Kidney (tissue), 14 donors: ENCODE results near the gene GPN2. TPM values are rescaled to one million over a fixed set of nuclear protein-coding genes. Genes with fewer than 3 reads are reported as not detected.

Experiments
- DNase-seq, 5 donors: peaks; one replicate each; pipeline ENCODE4 v3.0.0-alpha.2; 2013 to 2020
- FAIRE-seq: peaks from 2 replicates; lab custom pipeline; 2012; peaks lifted over from hg19 to GRCh38; lab: Jason Lieb, UNC
- H3K27ac ChIP-seq, 2 donors: one replicate each; pipeline ENCODE4 v1.7.0; 2013; ENCODE audit warnings: low read depth in 2 of 2, low read length in 2 of 2, inconsistent platforms in 1 of 2
- H3K27me3 ChIP-seq: one replicate; pipeline ENCODE4 v1.7.1; 2013; ENCODE audit warnings: low read length, inconsistent platforms; ENCODE audit not compliant: control insufficient read depth, insufficient read depth
- H3K36me3 ChIP-seq, 3 donors: one replicate each; pipeline versions ENCODE4 v1.7.0 to v1.7.1; 2013; ENCODE audit warnings: low read length in 3 of 3, control low read depth in 1 of 3, inconsistent platforms in 1 of 3; ENCODE audit not compliant: insufficient read depth in 3 of 3, control insufficient read depth in 2 of 3
- H3K4me1 ChIP-seq, 3 donors: one replicate each; pipeline versions ENCODE4 v1.7.0 to v1.7.1; 2013; ENCODE audit warnings: low read length in 3 of 3, inconsistent platforms in 1 of 3, low read depth in 1 of 3; ENCODE audit not compliant: control insufficient read depth in 2 of 3, insufficient read depth in 2 of 3
- H3K4me3 ChIP-seq, 3 donors: one replicate each; pipeline versions ENCODE4 v1.7.0 to v1.8.1; 2013; ENCODE audit warnings: low read length in 3 of 3, control low read depth in 1 of 3, inconsistent platforms in 1 of 3
- H3K9ac ChIP-seq, 3 donors: one replicate each; pipeline versions ENCODE4 v1.7.0 to v1.7.1; 2013; ENCODE audit warnings: low read length in 3 of 3, control low read depth in 1 of 3, inconsistent platforms in 1 of 3
- H3K9me3 ChIP-seq, 3 donors: one replicate each; pipeline versions ENCODE4 v1.7.0 to v1.7.1; 2013; ENCODE audit warnings: low read length in 3 of 3, control low read depth in 1 of 3, inconsistent platforms in 1 of 3; ENCODE audit not compliant: control insufficient read depth in 2 of 3, insufficient read depth in 1 of 3
- intact Hi-C: fragments of 100-400 bp; cut with DNase I; formaldehyde crosslinking; loops from one replicate; pipeline ENCODE4 v1.11.1; 2022
- polyA plus RNA-seq: library from polyadenylated mRNA; stranded (reverse); fragments of 350-450 nt; fragmentation: Illumina TruSeq; extraction: RNeasy Lipid Tissue Mini Kit (QIAGEN cat#74804); gene quantifications from one replicate; pipeline ENCODE4 v1.2.3, GENCODE V29; 2014; ENCODE audit warnings: low read depth, low replicate concordance; ENCODE audit not compliant: insufficient read depth
- total RNA-seq: library from RNA; stranded (reverse); fragmentation: NEBNext Ultra II Directional; extraction: Animal tissue kit (Norgen Biotek cat#: 25700); gene quantifications from one replicate; pipeline ENCODE4 v1.2.1, GENCODE V29; 2021
- TF ChIP-seq, protein P1 (sequence below): IDR thresholded peaks from 3 replicates; pipeline ENCODE4 v1.5.1; 2012; ENCODE audit warnings: mild to moderate bottlenecking, moderate library complexity, borderline replicate concordance; ENCODE audit not compliant: insufficient read depth; ENCODE audit errors: extremely low read depth
- donor health status: control.
- donor health status: control.
- donor health status: control.
- donor health status: control.
- donor health status: control.
- donor health status: DM: yes; HTN: yes; CAD: no.
- donor health status: Normal renal cell carcinoma (clear cell type).

Gene GPN2
- total and polyA plus RNA-seq, 2 donors from 2014 or later = 24.6 to 28.8 TPM

DNA sequence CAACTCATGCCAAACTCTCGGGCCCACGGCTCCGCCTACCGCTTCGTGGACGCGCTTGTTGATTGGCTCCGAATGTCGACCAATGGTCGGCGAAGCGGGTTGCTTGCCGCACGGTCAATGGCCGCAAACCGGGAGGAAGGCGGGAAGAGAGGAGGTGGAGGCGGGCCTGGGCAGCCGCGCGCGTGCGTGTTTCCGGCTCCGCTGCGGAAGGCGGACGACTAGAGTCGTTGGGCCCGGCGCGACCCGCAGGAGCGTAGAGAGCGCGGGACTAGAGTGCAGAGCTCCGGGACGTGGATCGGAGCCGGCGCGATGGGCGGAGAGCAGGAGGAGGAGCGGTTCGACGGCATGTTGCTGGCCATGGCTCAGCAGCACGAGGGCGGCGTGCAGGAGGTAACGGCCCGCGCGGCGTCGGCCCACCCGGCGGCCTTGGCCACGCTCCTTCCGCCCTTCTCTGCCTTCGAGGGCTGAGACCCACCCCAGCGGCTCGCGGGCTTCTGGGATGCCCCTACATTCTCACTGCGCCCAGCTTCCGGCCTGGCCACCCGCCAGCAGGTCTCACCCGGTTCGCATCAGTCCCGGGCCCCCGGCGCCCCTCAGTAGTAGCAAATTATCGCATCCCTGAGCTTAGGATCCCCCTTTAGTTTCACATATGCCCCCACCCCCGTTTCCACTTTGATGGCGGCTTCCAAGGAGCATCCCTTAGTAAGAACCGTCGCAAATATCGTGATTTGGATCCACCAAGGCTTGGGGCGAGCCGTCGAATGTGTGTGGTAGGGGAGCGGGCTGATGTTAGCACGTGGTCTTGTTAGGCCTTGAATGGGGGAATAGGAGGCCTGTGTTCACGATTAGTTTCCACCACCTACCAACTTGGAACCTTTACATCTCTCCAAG lies 31.7 kb upstream of the GPN2 start, which contains the start of gene NUDC:
TSS of gene NUDC (plus strand) at position 204 of the 891 bp plus-strand sequence. CDS start at position 310, 106 bp downstream.
- TF ChIP-seq, protein P1, sequence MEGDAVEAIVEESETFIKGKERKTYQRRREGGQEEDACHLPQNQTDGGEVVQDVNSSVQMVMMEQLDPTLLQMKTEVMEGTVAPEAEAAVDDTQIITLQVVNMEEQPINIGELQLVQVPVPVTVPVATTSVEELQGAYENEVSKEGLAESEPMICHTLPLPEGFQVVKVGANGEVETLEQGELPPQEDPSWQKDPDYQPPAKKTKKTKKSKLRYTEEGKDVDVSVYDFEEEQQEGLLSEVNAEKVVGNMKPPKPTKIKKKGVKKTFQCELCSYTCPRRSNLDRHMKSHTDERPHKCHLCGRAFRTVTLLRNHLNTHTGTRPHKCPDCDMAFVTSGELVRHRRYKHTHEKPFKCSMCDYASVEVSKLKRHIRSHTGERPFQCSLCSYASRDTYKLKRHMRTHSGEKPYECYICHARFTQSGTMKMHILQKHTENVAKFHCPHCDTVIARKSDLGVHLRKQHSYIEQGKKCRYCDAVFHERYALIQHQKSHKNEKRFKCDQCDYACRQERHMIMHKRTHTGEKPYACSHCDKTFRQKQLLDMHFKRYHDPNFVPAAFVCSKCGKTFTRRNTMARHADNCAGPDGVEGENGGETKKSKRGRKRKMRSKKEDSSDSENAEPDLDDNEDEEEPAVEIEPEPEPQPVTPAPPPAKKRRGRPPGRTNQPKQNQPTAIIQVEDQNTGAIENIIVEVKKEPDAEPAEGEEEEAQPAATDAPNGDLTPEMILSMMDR = no peak
- intact Hi-C loops = no loop called here
- DNase-seq (peak; percentile 96 to 99 (median 98)), FAIRE-seq (peak; percentile 98)
- Histone ChIP-seq H3K36me3 (peaks cover 0 to 8% (median 6%) of the 10 kb centered on the region in 3 donors), H3K9me3 (no peaks in the 10 kb centered on the region), H3K27me3 (no peaks in the 10 kb centered on the region), H3K4me3 (peak within 1 kb of the TSS; percentile 82 to 89 (median 82)), H3K9ac (peak within 1 kb of the TSS; percentile 83 to 89 (median 85)), H3K4me1 (peaks cover 4 to 14% (median 9%) of the 10 kb centered on the region in 3 donors), H3K27ac (peak within 1 kb of the TSS; percentile 97 to 99)

DNA sequence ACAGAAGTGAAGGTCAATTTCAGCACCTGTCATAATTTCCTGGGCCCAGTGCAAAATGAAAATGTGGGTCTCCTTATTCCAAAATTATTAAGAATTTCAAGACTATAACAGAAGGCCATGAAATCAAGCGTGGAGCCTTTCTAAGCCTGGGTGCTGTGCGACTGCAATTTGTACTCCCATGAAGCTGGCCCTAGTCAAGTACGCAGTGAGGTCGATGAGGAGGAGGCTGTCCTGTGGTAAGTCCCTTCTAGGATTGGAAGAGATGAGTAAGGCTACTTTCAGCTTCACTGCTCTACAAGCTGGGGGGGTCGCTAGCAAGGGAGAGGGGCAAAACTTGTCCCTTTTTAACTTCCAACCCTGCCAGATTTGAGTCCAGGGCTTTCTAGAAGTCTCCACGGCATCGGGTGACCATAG lies 31.1 kb upstream of the GPN2 start:
- DNase-seq (no peak), FAIRE-seq (no peak)
- Histone ChIP-seq H3K4me1 (peaks cover 4 to 14% (median 9%) of the 10 kb centered on the region in 3 donors), H3K4me3 (peak overlapping the region; percentile 82 to 89 (median 82)), H3K27ac (peak overlapping the region; percentile 97 to 99), H3K9ac (peak overlapping the region; percentile 79 to 89 (median 83)), H3K9me3 (no peaks in the 10 kb centered on the region), H3K36me3 (peaks cover 0 to 6% (median 4%) of the 10 kb centered on the region in 3 donors), H3K27me3 (no peaks in the 10 kb centered on the region)
- TF ChIP-seq, protein P1 = no peak
- intact Hi-C loops = no loop called here

DNA sequence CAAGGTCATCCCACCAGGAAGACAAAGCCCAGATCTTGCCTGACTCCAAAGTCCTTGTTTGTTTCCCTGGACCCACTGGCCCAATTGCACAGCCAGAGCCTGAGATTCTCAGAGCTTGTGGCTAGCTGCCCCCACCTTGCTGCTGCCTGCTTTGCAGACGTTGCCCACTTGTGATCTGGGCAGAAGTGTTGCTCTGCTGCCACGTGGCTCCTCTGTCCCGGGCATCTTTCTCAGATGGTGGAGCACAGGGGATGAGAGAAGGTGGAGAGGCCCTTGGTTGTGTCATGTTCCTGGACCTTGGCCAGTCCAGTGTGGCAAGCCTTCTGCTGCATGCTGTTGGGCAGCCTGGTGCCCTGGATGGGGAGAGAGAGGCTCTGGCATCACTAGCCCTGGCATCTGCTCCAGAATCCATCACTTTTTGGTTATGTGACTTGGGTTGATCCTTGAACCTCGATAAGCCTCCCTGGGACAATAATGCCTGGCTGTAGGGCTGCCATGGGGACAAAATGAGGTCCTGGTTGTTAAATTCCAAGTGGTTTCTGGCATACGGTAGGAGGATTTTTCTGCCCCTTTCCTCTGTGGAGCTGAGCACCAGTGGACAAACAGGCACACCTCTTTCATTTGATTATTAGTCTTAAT lies 25.2 kb upstream of the GPN2 start:
- H3K27ac ChIP-seq = no peak overlapping the region
- peaks cover 0 to 9% (median 7%) of the 10 kb centered on the region in 3 donors for H3K4me1 ChIP-seq
- no peaks in the 10 kb centered on the region for H3K9me3 ChIP-seq
- TF ChIP-seq, protein P1 = no peak
- no peak overlapping the region for H3K4me3 ChIP-seq
- H3K27me3 ChIP-seq = no peaks in the 10 kb centered on the region
- H3K9ac ChIP-seq = no peak overlapping the region
- no peak for DNase-seq
- intact Hi-C loops = no loop called here
- H3K36me3 ChIP-seq = no peaks in the 10 kb centered on the region
- FAIRE-seq = no peak
